Tibial nerve (tissue), 3 donors: ENCODE results near the gene OPHN1.

Source experiments
- POLR2A ChIP-seq, 2 donors: fragments of 450-650 bp; IDR thresholded peaks; one replicate each; pipeline ENCODE4 v1.6.1; 2017; ENCODE audit warnings: antibody characterized with exemption in 2 of 2, mild to moderate bottlenecking in 2 of 2, moderate library complexity in 2 of 2
- TF ChIP-seq, protein P1 (sequence below), 5 experiments: fragments of 200-600 bp in 3 of 5; fragments of 450-650 bp in 2 of 5; sonication (generic) in 3 of 5; IDR thresholded peaks; one replicate each; pipeline ENCODE4 v1.5.1; 2016 to 2019; ENCODE audit warnings: antibody characterized with exemption in 5 of 5, mild to moderate bottlenecking in 3 of 5, moderate library complexity in 2 of 5

DNA sequence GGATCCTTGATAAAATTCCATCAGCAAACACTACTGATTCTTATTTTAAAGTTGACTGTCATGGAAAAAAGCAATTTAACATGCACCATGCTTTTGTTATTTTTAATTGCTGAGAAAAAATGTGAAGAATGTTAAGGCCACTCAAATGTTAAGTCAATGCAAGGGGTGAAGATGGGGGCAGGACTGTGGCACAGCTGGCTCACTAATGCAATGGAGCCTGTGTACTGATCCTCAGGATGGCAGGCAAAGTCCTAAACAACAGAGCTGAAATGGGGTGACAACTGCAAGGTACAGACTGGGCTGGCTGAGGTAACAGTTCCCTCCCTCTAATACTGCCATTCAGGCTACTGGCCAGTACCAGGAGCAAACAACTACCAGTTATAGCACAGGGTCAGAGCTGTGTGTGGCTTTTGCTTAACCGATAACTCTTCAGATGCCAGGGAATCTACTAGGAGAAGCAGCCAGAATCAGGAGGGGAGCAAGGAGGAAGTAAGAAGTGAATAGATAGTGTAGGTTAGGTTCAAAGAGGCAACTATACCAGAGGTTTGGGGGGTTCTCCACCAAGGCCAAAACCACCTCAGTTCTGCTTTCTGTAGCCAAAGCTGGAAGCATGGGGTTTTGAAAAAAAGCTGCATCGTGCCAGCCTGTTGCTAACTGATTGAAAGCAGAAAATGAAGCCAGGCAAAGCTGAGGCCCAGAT is 372.6 kb downstream of the OPHN1 start:
- TF ChIP-seq, protein P1, sequence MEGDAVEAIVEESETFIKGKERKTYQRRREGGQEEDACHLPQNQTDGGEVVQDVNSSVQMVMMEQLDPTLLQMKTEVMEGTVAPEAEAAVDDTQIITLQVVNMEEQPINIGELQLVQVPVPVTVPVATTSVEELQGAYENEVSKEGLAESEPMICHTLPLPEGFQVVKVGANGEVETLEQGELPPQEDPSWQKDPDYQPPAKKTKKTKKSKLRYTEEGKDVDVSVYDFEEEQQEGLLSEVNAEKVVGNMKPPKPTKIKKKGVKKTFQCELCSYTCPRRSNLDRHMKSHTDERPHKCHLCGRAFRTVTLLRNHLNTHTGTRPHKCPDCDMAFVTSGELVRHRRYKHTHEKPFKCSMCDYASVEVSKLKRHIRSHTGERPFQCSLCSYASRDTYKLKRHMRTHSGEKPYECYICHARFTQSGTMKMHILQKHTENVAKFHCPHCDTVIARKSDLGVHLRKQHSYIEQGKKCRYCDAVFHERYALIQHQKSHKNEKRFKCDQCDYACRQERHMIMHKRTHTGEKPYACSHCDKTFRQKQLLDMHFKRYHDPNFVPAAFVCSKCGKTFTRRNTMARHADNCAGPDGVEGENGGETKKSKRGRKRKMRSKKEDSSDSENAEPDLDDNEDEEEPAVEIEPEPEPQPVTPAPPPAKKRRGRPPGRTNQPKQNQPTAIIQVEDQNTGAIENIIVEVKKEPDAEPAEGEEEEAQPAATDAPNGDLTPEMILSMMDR (IDR thresholded peaks at IDR 0.05), result no peak
- no peak for TF ChIP-seq POLR2A (IDR thresholded peaks at IDR 0.05)
